ENCODE measurements around the gene PLS1. TPM values are rescaled to one million over a fixed set of nuclear protein-coding genes. Genes with fewer than 3 reads are reported as not detected.
"Not testable (repeated sequence)": the region's sequence is repeated elsewhere in the genome, so short reads cannot be mapped to it uniquely, and the experiment has no call there.

The PLS1 gene
- total RNA-seq, 1 donor from 2014 or later = 7.5 TPM

GRCh38 chr3:142563496-142563997 lies 32.6 kb upstream of the PLS1 start:
- Mint-ChIP-seq H3K27ac (no peak overlapping the region), H3K27me3 (ENCODE audit: low read depth) (no peaks in the 10 kb centered on the region), H3K4me3 (no peak overlapping the region), H3K4me1 (no peaks in the 10 kb centered on the region), H3K36me3 (peaks cover 18% of the 10 kb centered on the region), H3K9me3 (no peaks in the 10 kb centered on the region)
- no peak for TF ChIP-seq CTCF (IDR thresholded peaks at IDR 0.05; ENCODE audit: unreplicated experiment)
- no peak for DNase-seq (ENCODE audit: low spot score in 2 of 2, unreplicated experiment in 2 of 2)

GRCh38 chr3:142566096-142566495 lies 30.1 kb upstream of the PLS1 start:
- no peak for DNase-seq (ENCODE audit: low spot score in 2 of 2, unreplicated experiment in 2 of 2)
- no peaks in the 10 kb centered on the region for H3K27me3 Mint-ChIP-seq (ENCODE audit: low read depth)
- H3K27ac Mint-ChIP-seq = no peak overlapping the region
- no peak overlapping the region for H3K4me3 Mint-ChIP-seq
- no peaks in the 10 kb centered on the region for H3K4me1 Mint-ChIP-seq
- peaks cover 18% of the 10 kb centered on the region for H3K36me3 Mint-ChIP-seq
- H3K9me3 Mint-ChIP-seq = no peaks in the 10 kb centered on the region
- TF ChIP-seq CTCF (IDR thresholded peaks at IDR 0.05; ENCODE audit: unreplicated experiment) = no peak

GRCh38 chr3:142568393-142569017 lies 27.7 kb upstream of the PLS1 start:
- no peaks in the 10 kb centered on the region for H3K9me3 Mint-ChIP-seq
- peaks cover 14% of the 10 kb centered on the region for H3K36me3 Mint-ChIP-seq
- no peak overlapping the region for H3K4me3 Mint-ChIP-seq
- no peak for TF ChIP-seq CTCF (IDR thresholded peaks at IDR 0.05; ENCODE audit: unreplicated experiment)
- no peak overlapping the region for H3K27ac Mint-ChIP-seq
- no peaks in the 10 kb centered on the region for H3K27me3 Mint-ChIP-seq (ENCODE audit: low read depth)
- no peaks in the 10 kb centered on the region for H3K4me1 Mint-ChIP-seq
- no peak for DNase-seq (ENCODE audit: low spot score in 2 of 2, unreplicated experiment in 2 of 2)

- not testable (repeated sequence) for H3K9me3 Mint-ChIP-seq; H3K27me3 Mint-ChIP-seq (ENCODE audit: low read depth); DNase-seq (ENCODE audit: low spot score in 2 of 2, unreplicated experiment in 2 of 2); H3K4me1 Mint-ChIP-seq; H3K27ac Mint-ChIP-seq; H3K4me3 Mint-ChIP-seq
- H3K36me3 Mint-ChIP-seq = peaks cover 11% of the 10 kb centered on the region
Observed at GRCh38 chr3:142569422-142569821, 26.8 kb upstream of the PLS1 start.

- H3K27ac Mint-ChIP-seq; H3K4me3 Mint-ChIP-seq; DNase-seq (ENCODE audit: low spot score in 2 of 2, unreplicated experiment in 2 of 2); H3K9me3 Mint-ChIP-seq; H3K36me3 Mint-ChIP-seq; H3K27me3 Mint-ChIP-seq (ENCODE audit: low read depth): not testable (repeated sequence)
- H3K4me1 Mint-ChIP-seq = peaks cover 16% of the 10 kb centered on the region
Observed at GRCh38 chr3:142574223-142574622, 22.0 kb upstream of the PLS1 start.

GRCh38 chr3:142574665-142575064 lies 21.5 kb upstream of the PLS1 start:
- H3K27me3 Mint-ChIP-seq (ENCODE audit: low read depth) = no peaks in the 10 kb centered on the region
- peaks cover 7% of the 10 kb centered on the region for H3K36me3 Mint-ChIP-seq
- no peak for DNase-seq (ENCODE audit: low spot score in 2 of 2, unreplicated experiment in 2 of 2)
- no peaks in the 10 kb centered on the region for H3K9me3 Mint-ChIP-seq
- no peak overlapping the region for H3K27ac Mint-ChIP-seq
- no peak overlapping the region for H3K4me3 Mint-ChIP-seq
- H3K4me1 Mint-ChIP-seq = peaks cover 20% of the 10 kb centered on the region
- TF ChIP-seq CTCF (IDR thresholded peaks at IDR 0.05; ENCODE audit: unreplicated experiment) = no peak

- H3K4me3 Mint-ChIP-seq = peak overlapping the region; percentile 90
- H3K27ac Mint-ChIP-seq = no peak overlapping the region
- no peak for TF ChIP-seq CTCF (IDR thresholded peaks at IDR 0.05; ENCODE audit: unreplicated experiment)
- peaks cover 6% of the 10 kb centered on the region for H3K27me3 Mint-ChIP-seq (ENCODE audit: low read depth)
- H3K36me3 Mint-ChIP-seq = peaks cover 2% of the 10 kb centered on the region
- no peak for DNase-seq (ENCODE audit: low spot score in 2 of 2, unreplicated experiment in 2 of 2)
- H3K4me1 Mint-ChIP-seq = peaks cover 25% of the 10 kb centered on the region
- no peaks in the 10 kb centered on the region for H3K9me3 Mint-ChIP-seq
Observed at GRCh38 chr3:142576792-142577191, 19.4 kb upstream of the PLS1 start.
